Hepatocyte (in vitro differentiated cells): ENCODE results near the gene SRSF10. TPM values are rescaled to one million over a fixed set of nuclear protein-coding genes. Genes with fewer than 3 reads are reported as not detected.
"Not testable (repeated sequence)": the region's sequence is repeated elsewhere in the genome, so short reads cannot be mapped to it uniquely, and the experiment has no call there.

ENCODE experiments used
- DNase-seq: peaks from one replicate; pipeline ENCODE4 v3.0.0-alpha.2; 2016; ENCODE audit warnings: low spot score
- H2AFZ ChIP-seq: fragments of 200-600 bp; sonication (generic); 2 replicates; pipeline ENCODE4 v1.6.0; 2016; ENCODE audit warnings: antibody characterized with exemption, mild to moderate bottlenecking
- H3K27ac ChIP-seq: fragments of 200-600 bp; sonication (generic); 2 replicates; pipeline ENCODE4 v1.5.1; 2016; ENCODE audit warnings: mild to moderate bottlenecking
- H3K27me3 ChIP-seq: fragments of 200-600 bp; sonication (generic); 2 replicates; pipeline ENCODE4 v1.6.1; 2016
- H3K36me3 ChIP-seq: fragments of 200-600 bp; sonication (generic); replicated peaks from 2 replicates; pipeline ENCODE4 v1.5.1; 2016; ENCODE audit warnings: low read depth; ENCODE audit not compliant: insufficient read depth
- H3K4me1 ChIP-seq: fragments of 200-600 bp; sonication (generic); 2 replicates; pipeline ENCODE4 v1.5.1; 2016; ENCODE audit warnings: mild to moderate bottlenecking, moderate library complexity; ENCODE audit not compliant: insufficient read depth
- H3K4me2 ChIP-seq: fragments of 200-600 bp; sonication (generic); 2 replicates; pipeline ENCODE4 v1.6.0; 2016
- H3K4me3 ChIP-seq: fragments of 200-600 bp; sonication (generic); 2 replicates; pipeline ENCODE4 v1.5.1; 2016; ENCODE audit warnings: mild to moderate bottlenecking
- H3K79me2 ChIP-seq: fragments of 200-600 bp; sonication (generic); 2 replicates; pipeline ENCODE4 v1.6.0; 2017; ENCODE audit warnings: mild to moderate bottlenecking
- H3K9me2 ChIP-seq: fragments of 200-600 bp; sonication (generic); replicated peaks from 2 replicates; pipeline ENCODE4 v1.6.0; 2017; ENCODE audit warnings: mild to moderate bottlenecking; ENCODE audit not compliant: insufficient read depth
- H3K9me3 ChIP-seq: fragments of 200-600 bp; sonication (generic); 2 replicates; pipeline ENCODE4 v1.5.1; 2016; ENCODE audit warnings: low read depth, mild to moderate bottlenecking
- H4K20me1 ChIP-seq: fragments of 200-600 bp; sonication (generic); 2 replicates; pipeline ENCODE4 v1.6.0; 2016; ENCODE audit warnings: mild to moderate bottlenecking; ENCODE audit not compliant: insufficient read depth, poor library complexity, severe bottlenecking
- CTCF ChIP-seq: fragments of 200-600 bp; sonication (generic); IDR thresholded peaks from 2 replicates; pipeline ENCODE4 v1.5.1; 2016; ENCODE audit warnings: antibody characterized with exemption, mild to moderate bottlenecking; ENCODE audit not compliant: poor library complexity
- EZH2 ChIP-seq: fragments of 200-600 bp; sonication (generic); IDR thresholded peaks from 2 replicates; pipeline ENCODE4 v1.6.1; 2016; ENCODE audit warnings: antibody characterized with exemption, mild to moderate bottlenecking, borderline replicate concordance
- EZH2phosphoT487 ChIP-seq: fragments of 200-600 bp; sonication (generic); IDR thresholded peaks from one replicate; pipeline ENCODE4 v1.6.1; 2018; ENCODE audit warnings: antibody characterized with exemption, mild to moderate bottlenecking, low read depth, moderate library complexity; ENCODE audit not compliant: unreplicated experiment, severe bottlenecking
- WGBS: methylation state at CpG from one replicate; pipeline ENCODE4 v1.1.6; 2016; ENCODE audit warnings: low lambda C conversion rate; ENCODE audit errors: missing lambda C conversion rate; 5-methylcytosine and 5-hydroxymethylcytosine counted together
- polyA plus RNA-seq: library from polyadenylated mRNA; unstranded; fragments of >200 nt; fragmentation: Nextera tagmentation; extraction: Ambion mirVana; gene quantifications from 2 replicates; pipeline ENCODE4 v1.2.1, GENCODE V29; 2016
- total RNA-seq: library from RNA; depleted of rRNA; stranded (reverse); fragments of >200 nt; gene quantifications from 2 replicates; pipeline ENCODE4 v1.2.3, GENCODE V29; 2014

Gene SRSF10
- total and polyA plus RNA-seq, 2 experiments from 2014 or later = 113 to 125 TPM

- Histone ChIP-seq H3K4me1 (no peaks in the 10 kb centered on the region), H3K9me2 (no peaks in the 10 kb centered on the region), H3K79me2 (peaks cover 22% of the 10 kb centered on the region), H3K27me3 (no peaks in the 10 kb centered on the region), H3K9me3 (no peaks in the 10 kb centered on the region), H2AFZ (peak within 1 kb of the TSS; percentile 47), H3K27ac (peak within 1 kb of the TSS; percentile 98), H3K4me3 (peak within 1 kb of the TSS; percentile 76), H3K36me3 (no peaks in the 10 kb centered on the region), H4K20me1 (peaks cover 8% of the 10 kb centered on the region), H3K4me2 (peak within 1 kb of the TSS; percentile 84)
- TF ChIP-seq CTCF = no peak
- no peak for TF ChIP-seq EZH2
- TF ChIP-seq EZH2phosphoT487 = no peak
- under 1% methylated on average over 82 of the region's 84 CpGs for WGBS
- peak; percentile 98 for DNase-seq
These were observed 20.5 kb downstream of the SRSF10 start, which contains the start of gene PNRC2 for GRCh38 chr1:23959461-23960290. TSS of gene PNRC2 (plus strand) at chr1:23959828. CDS start at chr1:23961458, 1,630 bp downstream.

GRCh38 chr1:23958810-23959460, 21.2 kb downstream of the SRSF10 start:
- Histone ChIP-seq H3K36me3 (no peaks in the 10 kb centered on the region), H3K27me3 (no peaks in the 10 kb centered on the region), H3K4me1 (no peaks in the 10 kb centered on the region), H3K4me3 (peak overlapping the region; percentile 38), H2AFZ (peak overlapping the region; percentile 47), H3K27ac (peak overlapping the region; percentile 93), H3K4me2 (peak overlapping the region; percentile 81), H4K20me1 (peaks cover 8% of the 10 kb centered on the region), H3K9me3 (no peaks in the 10 kb centered on the region), H3K79me2 (peaks cover 22% of the 10 kb centered on the region), H3K9me2 (no peaks in the 10 kb centered on the region)
- DNase-seq = peak; percentile 92
- WGBS = 7% methylated on average over 26 of the region's 30 CpGs
- peak; percentile 48 for TF ChIP-seq CTCF
- TF ChIP-seq EZH2phosphoT487 = no peak

DNA sequence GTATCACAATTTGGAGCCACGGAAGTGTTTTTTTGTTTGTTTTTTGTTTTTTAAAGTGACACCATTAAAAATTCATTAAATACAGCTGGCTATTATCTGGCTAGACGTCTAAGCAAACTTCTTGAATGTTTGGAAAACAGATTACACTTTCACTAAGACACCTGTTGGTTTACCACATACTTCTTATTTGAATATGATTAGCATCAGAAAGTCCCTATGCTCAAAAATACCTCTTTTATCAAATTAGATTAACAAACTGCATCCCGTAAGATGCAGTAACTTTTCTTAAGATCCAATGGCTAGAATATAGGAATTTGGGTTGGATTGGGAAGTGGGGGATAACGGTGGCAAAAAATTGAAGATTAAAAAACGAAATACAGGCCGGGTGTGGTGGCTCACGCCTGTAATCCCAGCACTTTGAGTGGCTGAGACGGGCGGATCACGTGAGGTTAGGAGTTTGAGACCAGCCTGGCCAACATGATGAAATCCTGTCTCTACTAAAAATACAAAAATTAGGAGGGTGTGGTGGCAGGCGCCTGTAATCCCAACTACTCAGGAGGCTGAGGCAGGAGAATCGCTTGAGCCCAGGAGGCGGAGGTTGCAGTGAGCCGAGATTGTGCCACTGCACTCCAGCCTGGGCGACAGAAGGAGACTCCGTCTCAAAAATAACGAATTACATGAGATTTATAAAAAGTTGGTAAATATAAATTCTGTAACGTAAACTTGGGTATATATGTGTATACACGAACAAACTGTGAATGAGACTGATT, 21.9 kb downstream of the SRSF10 start:
- H3K9me2 ChIP-seq, H3K4me1 ChIP-seq, H3K9me3 ChIP-seq, H3K36me3 ChIP-seq, H4K20me1 ChIP-seq, H3K27me3 ChIP-seq, DNase-seq: not testable (repeated sequence)
- 79% methylated on average over 19 of the region's 19 CpGs for WGBS
- peak overlapping the region; percentile 93 for H3K27ac ChIP-seq
- peaks cover 22% of the 10 kb centered on the region for H3K79me2 ChIP-seq
- H2AFZ ChIP-seq = peak overlapping the region; percentile 47
- peak overlapping the region; percentile 81 for H3K4me2 ChIP-seq
- H3K4me3 ChIP-seq = peak overlapping the region; percentile 38
